SK-N-DZ (cell line): ENCODE results near the gene RALGAPA1.

Experiments
- small RNA-seq, 2 experiments: library from RNA; depleted of rRNA; stranded (forward); fragments of <200 nt; gene quantifications; one replicate each; pipeline ENCODE3, GENCODE V24; 2014

The RALGAPA1 gene

Small RNA genes within 50 kb of the gene (small RNA-seq; reads per million reads assigned to genes)
- 0 reads per million in 2 experiments for gene RF00322
